K562 (cell line): Measurements from ENCODE around the gene ITGB2. TPM values are rescaled to one million over a fixed set of nuclear protein-coding genes. Genes with fewer than 3 reads are reported as not detected.

Source experiments
- CREM ChIP-seq: IDR thresholded peaks from 2 replicates; pipeline ENCODE4 v1.6.1; 2014; ENCODE audit warnings: antibody characterized with exemption, low read depth
- CTCF ChIP-seq, 3 experiments: IDR thresholded peaks in 2 of 3; conservative IDR thresholded peaks in 1 of 3; 2 replicates each; pipeline ENCODE4 v1.5.1; 2011 to 2012; ENCODE audit warnings: low read length in 3 of 3, mild to moderate bottlenecking in 3 of 3, control low read depth in 2 of 3, improper control_type of control experiment in 1 of 3, inconsistent platforms in 1 of 3, low read depth in 1 of 3, mixed read lengths in 1 of 3, moderate library complexity in 1 of 3; ENCODE audit not compliant: insufficient read depth in 2 of 3
- ESRRA ChIP-seq: fragments of 450-650 bp; IDR thresholded peaks from 2 replicates; pipeline ENCODE4 v1.6.1; 2014; ENCODE audit warnings: low read depth, mild to moderate bottlenecking, moderate library complexity, borderline replicate concordance
- HDAC6 ChIP-seq: IDR thresholded peaks from 2 replicates; pipeline ENCODE4 v1.6.1; 2012; ENCODE audit warnings: low read depth, mild to moderate bottlenecking, control low read depth, inconsistent platforms, low read length, moderate library complexity
- KAT2B ChIP-seq: IDR thresholded peaks from one replicate; pipeline ENCODE4 v1.6.1; 2012; ENCODE audit warnings: low read depth, mild to moderate bottlenecking, control low read depth, inconsistent platforms, low read length, moderate library complexity
- KAT7 ChIP-seq: sonication (generic); formaldehyde crosslinking; IDR thresholded peaks from 2 replicates; pipeline ENCODE4 v1.8.0; 2022; ENCODE audit warnings: missing genetic modification reagents, mild to moderate bottlenecking, borderline replicate concordance
- KAT8 ChIP-seq: fragments of 450-650 bp; IDR thresholded peaks from 2 replicates; pipeline ENCODE4 v1.6.1; 2016; ENCODE audit warnings: low read depth, mild to moderate bottlenecking
- MECOM ChIP-seq: fragments of 250-450 bp; sonication (Bioruptor Pico); IDR thresholded peaks from 2 replicates; pipeline ENCODE4 v1.8.0; 2022; ENCODE audit warnings: inconsistent platforms
- MYNN ChIP-seq, 2 experiments: sonication (generic); formaldehyde crosslinking in 1 of 2; IDR thresholded peaks; 2 replicates each; pipeline versions ENCODE4 v1.5.0 to v1.6.1; 2016 to 2020; ENCODE audit warnings: antibody characterized with exemption in 1 of 2, missing genetic modification reagents in 1 of 2
- RFX7 ChIP-seq: fragments of 250-450 bp; sonication (Bioruptor Pico); IDR thresholded peaks from 2 replicates; pipeline ENCODE4 v1.5.1; 2021; ENCODE audit warnings: mild to moderate bottlenecking
- SIN3A ChIP-seq, 2 experiments: fragments of 150-350 bp in 1 of 2; IDR thresholded peaks; 2 replicates each; pipeline ENCODE4 v1.6.1; 2011 to 2016; ENCODE audit warnings: borderline replicate concordance in 2 of 2, low read depth in 2 of 2, low read length in 2 of 2, mild to moderate bottlenecking in 2 of 2, moderate library complexity in 2 of 2; ENCODE audit not compliant: control insufficient read depth in 1 of 2
- ZFP30 ChIP-seq: fragments of 250-450 bp; sonication (Bioruptor Pico); IDR thresholded peaks from 2 replicates; pipeline ENCODE4 v1.8.0; 2022; ENCODE audit warnings: moderate library complexity, mild to moderate bottlenecking, inconsistent platforms, borderline replicate concordance
- ZNF263 ChIP-seq: sonication (generic); formaldehyde crosslinking; IDR thresholded peaks from 2 replicates; pipeline ENCODE4 v1.8.0; 2022; ENCODE audit warnings: mild to moderate bottlenecking, missing genetic modification reagents, borderline replicate concordance
- ZNF277 ChIP-seq: fragments of 250-450 bp; sonication (Bioruptor Pico); IDR thresholded peaks from 2 replicates; pipeline ENCODE4 v1.8.0; 2022; ENCODE audit warnings: inconsistent platforms, mild to moderate bottlenecking, moderate library complexity, borderline replicate concordance
- ZNF347 ChIP-seq: fragments of 450-650 bp; formaldehyde crosslinking; IDR thresholded peaks from 2 replicates; pipeline ENCODE4 v1.4.0; 2020; ENCODE audit warnings: low read depth, mild to moderate bottlenecking, moderate library complexity
- ZNF695 ChIP-seq: fragments of 450-650 bp; formaldehyde crosslinking; IDR thresholded peaks from 2 replicates; pipeline ENCODE4 v1.4.0; 2020; ENCODE audit warnings: mild to moderate bottlenecking, moderate library complexity
- ZNF76 ChIP-seq: fragments of 250-450 bp; sonication (Bioruptor Pico); IDR thresholded peaks from 2 replicates; pipeline ENCODE4 v1.4.0; 2020; ENCODE audit warnings: mild to moderate bottlenecking, moderate library complexity, borderline replicate concordance
- polyA plus RNA-seq, 8 experiments: library from polyadenylated mRNA; depleted of rRNA in 4 of 8; stranded (reverse) in 5 of 8; unstranded in 3 of 8; fragments of >200 nt; fragmentation: Nextera tagmentation in 2 of 8; fragmentation: Illumina TruSeq in 1 of 8; extraction: Ambion mirVana in 2 of 8; extraction: Trizol in 1 of 8; gene quantifications; 2 replicates each; pipeline versions ENCODE4 v1.2.1 to v1.2.3, GENCODE V29; 2011 to 2014; ENCODE audit warnings: inconsistent platforms in 1 of 8, missing spikeins in 1 of 8
- total RNA-seq, 7 experiments: library from RNA; depleted of rRNA in 6 of 7; stranded (reverse); fragments of >200 nt in 6 of 7; fragmentation: Illumina TruSeq in 2 of 7; extraction: Trizol in 2 of 7; gene quantifications; 2 replicates each; pipeline versions ENCODE4 v1.2.1 to v1.2.3, GENCODE V29; 2011 to 2021; ENCODE audit warnings: low replicate concordance in 1 of 7
- TF ChIP-seq, protein P1 (sequence below): fragments of 450-650 bp; formaldehyde crosslinking; IDR thresholded peaks from 2 replicates; pipeline ENCODE4 v1.4.0; 2020; ENCODE audit warnings: mild to moderate bottlenecking, moderate library complexity
- TF ChIP-seq, protein P2 (sequence below): fragments of 450-650 bp; formaldehyde crosslinking; IDR thresholded peaks from 2 replicates; pipeline ENCODE4 v1.4.0; 2020; ENCODE audit warnings: mild to moderate bottlenecking
- TF ChIP-seq, protein P3 (sequence below): sonication (generic); IDR thresholded peaks from 2 replicates; pipeline ENCODE4 v1.6.1; 2016

ITGB2 gene
- total and polyA plus RNA-seq, 9 of the 15 experiments (the other 6 are each of a cell fraction or from before 2014, with no cell fraction given): 0.07 to 1.3 (median 0.51) TPM; not detected in 2

- TF ChIP-seq HDAC6 (no peak), ESRRA (no peak), KAT2B (no peak), CTCF (IDR thresholded peaks at IDR 0.05 in 2 of 3, conservative IDR thresholded peaks at IDR 0.05 in 1 of 3; ENCODE audit: insufficient read depth in 2 of 3, low read depth in 1 of 3, low read length in 3 of 3) (peak; percentile 24 to 27 (median 26); a peak in 2 of 6 replicates), ZNF695 (CRISPR knock-in tag) (no peak), SIN3A (IDR thresholded peaks at IDR 0.05; ENCODE audit: borderline replicate concordance in 2 of 2, control insufficient read depth in 1 of 2, low read depth in 2 of 2, low read length in 2 of 2) (0 out of 4 replicates have a peak, but pooled peaks of 1 of the 2 experiments have one; percentile 32), RFX7 (CRISPR knock-in tag) (no peak), ZNF76 (no peak), MYNN (IDR thresholded peaks at IDR 0.05) (no peak), MYNN (CRISPR knock-in tag; IDR thresholded peaks at IDR 0.05) (no peak), KAT8 (no peak), MECOM (CRISPR knock-in tag) (no peak), KAT7 (0 out of 2 replicates have a peak, but pooled peaks have one; percentile 23), ZNF347 (no peak), CREM (0 out of 2 replicates have a peak, but pooled peaks have one; percentile 10), ZNF277 (CRISPR knock-in tag) (no peak), ZFP30 (CRISPR knock-in tag) (no peak), ZNF263 (CRISPR knock-in tag) (no peak)
- TF ChIP-seq, protein P1, sequence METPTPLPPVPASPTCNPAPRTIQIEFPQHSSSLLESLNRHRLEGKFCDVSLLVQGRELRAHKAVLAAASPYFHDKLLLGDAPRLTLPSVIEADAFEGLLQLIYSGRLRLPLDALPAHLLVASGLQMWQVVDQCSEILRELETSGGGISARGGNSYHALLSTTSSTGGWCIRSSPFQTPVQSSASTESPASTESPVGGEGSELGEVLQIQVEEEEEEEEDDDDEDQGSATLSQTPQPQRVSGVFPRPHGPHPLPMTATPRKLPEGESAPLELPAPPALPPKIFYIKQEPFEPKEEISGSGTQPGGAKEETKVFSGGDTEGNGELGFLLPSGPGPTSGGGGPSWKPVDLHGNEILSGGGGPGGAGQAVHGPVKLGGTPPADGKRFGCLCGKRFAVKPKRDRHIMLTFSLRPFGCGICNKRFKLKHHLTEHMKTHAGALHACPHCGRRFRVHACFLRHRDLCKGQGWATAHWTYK: no peak
- TF ChIP-seq, protein P2, sequence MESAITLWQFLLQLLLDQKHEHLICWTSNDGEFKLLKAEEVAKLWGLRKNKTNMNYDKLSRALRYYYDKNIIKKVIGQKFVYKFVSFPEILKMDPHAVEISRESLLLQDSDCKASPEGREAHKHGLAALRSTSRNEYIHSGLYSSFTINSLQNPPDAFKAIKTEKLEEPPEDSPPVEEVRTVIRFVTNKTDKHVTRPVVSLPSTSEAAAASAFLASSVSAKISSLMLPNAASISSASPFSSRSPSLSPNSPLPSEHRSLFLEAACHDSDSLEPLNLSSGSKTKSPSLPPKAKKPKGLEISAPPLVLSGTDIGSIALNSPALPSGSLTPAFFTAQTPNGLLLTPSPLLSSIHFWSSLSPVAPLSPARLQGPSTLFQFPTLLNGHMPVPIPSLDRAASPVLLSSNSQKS (CRISPR knock-in tag): no peak
- TF ChIP-seq, protein P3, sequence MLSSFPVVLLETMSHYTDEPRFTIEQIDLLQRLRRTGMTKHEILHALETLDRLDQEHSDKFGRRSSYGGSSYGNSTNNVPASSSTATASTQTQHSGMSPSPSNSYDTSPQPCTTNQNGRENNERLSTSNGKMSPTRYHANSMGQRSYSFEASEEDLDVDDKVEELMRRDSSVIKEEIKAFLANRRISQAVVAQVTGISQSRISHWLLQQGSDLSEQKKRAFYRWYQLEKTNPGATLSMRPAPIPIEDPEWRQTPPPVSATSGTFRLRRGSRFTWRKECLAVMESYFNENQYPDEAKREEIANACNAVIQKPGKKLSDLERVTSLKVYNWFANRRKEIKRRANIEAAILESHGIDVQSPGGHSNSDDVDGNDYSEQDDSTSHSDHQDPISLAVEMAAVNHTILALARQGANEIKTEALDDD: peak; percentile 35; the same call in 1 of the 2 replicates
Measured at GRCh38 chr21:44872323-44872648, 48.4 kb downstream of the ITGB2 start (continued).
